ENCODE data around the gene SDR39U1.
A peak's percentile ranks its signal among the peaks of the same experiment; 100 is the strongest.

Gene SDR39U1

GRCh38 chr14:24441485-24441884 lies 1.1 kb downstream of the SDR39U1 start:
- no peak for DNase-seq

GRCh38 chr14:24440606-24441399 lies 1.8 kb downstream of the SDR39U1 start:
- no peak for DNase-seq

- no peak for DNase-seq
These were observed 2.6 kb downstream of the SDR39U1 start for GRCh38 chr14:24439830-24440605.

GRCh38 chr14:24439257-24439656 lies 3.3 kb downstream of the SDR39U1 start:
- DNase-seq = no peak

DNA sequence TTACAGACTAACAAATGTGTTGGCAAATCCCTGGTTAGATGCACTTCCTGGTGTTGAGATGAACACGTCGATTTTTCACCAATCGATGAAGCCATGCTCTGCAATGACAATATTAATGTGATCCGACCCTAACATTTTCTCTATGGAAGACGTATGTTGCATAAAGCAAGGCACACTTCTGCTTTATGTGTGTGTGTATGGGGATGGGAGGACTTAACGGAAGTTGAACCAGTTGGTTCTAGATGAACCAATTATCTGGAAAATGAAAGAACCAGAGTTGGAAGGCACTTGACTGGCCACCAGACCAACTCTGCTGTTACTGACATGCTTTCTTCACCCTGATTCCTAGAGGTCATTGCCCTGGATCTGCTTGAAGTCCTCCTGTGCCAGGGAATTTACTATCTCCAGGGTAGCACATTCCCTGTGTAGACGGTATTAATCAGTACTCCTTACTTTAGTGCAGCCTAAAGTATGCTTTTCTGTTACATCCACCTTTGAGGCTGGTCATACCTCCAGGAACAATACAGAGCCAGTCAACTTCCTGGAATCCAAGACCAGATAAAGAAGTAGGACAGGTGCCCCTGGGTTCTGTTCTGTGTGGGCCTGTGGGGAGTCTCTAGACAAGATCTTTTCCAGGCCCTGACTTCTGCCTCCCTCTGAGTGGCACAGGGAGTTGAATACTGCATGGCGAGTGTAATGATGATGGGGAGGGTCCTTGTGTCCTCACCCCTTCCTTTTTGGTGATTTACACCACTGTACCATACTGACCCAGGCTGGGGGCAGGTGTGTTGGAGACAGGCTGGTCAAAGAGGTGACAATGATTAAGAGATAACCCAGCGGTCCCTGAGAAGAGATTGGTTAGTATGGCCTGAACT lies 4.1 kb downstream of the SDR39U1 start:
- DNase-seq = no peak

DNA sequence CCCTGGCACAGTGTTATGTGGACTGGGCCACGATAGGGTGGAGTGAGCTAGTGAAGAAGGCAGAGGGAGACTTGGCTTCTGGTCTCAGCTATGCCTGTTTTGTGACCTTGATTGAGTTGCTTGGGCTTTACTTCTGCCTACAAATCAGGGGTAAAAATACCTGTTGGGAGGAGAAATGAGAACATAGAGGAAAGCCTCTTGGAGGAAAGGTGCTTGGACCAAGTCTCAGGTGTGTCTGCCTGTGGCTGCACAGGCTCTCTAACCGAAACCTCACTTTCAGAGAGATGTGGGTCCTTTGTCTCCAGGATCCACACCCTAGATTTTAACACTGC lies 4.9 kb downstream of the SDR39U1 start:
- no peak for DNase-seq

- no peak for DNase-seq
These were observed 5.4 kb downstream of the SDR39U1 start for GRCh38 chr14:24437020-24437735.

- DNase-seq = peak; percentile 71
These were observed 6.1 kb downstream of the SDR39U1 start for GRCh38 chr14:24436355-24437019.

DNA sequence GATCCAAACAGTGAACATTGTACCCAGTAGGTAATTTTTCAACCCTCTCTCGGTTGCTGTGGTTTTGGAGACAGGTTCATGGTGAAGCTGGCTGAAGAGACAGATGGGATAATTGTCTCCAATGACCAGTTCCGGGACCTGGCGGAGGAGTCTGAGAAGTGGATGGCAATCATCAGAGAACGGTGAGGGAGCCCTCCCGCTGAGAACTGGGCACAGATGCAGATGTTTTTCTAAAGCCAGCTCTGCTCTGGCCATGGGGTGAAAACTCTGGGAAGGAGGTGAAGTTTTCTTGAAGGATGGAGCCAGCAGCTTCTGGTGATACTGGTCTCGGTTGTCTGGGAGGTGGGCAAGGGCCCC lies 6.6 kb downstream of the SDR39U1 start:
- no peak for DNase-seq

GRCh38 chr14:24435192-24435810 lies 7.3 kb downstream of the SDR39U1 start:
- DNase-seq = no peak

GRCh38 chr14:24434676-24435075 lies 7.9 kb downstream of the SDR39U1 start:
- no peak for DNase-seq

GRCh38 chr14:24434036-24434435 lies 8.5 kb downstream of the SDR39U1 start:
- no peak for DNase-seq

GRCh38 chr14:24432259-24433131 lies 10.1 kb downstream of the SDR39U1 start:
- no peak for DNase-seq

DNA sequence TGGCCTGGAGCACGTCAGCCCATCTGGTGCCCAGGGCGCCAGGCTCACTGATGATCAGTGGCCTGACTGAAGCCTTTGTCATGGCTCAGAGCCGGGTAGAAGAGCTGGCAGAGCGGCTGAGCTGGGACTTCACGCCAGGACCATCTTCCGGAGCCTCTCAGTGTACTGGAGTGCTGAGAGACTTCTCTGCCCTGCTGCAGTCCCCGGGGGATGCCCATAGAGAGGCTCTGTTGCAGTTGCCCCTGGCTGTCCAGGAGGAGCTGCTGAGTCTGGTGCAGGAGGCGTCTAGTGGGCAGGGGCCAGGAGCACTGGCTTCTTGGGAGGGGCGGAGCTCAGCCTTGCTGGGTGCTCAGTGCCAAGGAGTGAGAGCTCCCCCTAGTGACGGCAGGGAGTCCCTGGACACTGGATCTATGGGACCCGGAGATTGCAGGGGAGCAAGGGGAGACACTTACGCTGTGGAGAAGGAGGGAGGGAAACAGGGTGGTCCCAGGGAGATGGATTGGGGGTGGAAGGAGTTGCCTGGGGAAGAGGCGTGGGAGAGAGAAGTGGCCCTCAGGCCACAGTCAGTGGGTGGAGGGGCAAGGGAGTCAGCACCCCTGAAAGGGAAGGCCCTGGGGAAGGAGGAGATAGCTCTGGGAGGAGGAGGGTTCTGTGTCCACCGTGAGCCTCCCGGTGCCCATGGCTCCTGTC lies 10.9 kb downstream of the SDR39U1 start:
- peak; percentile 73 for DNase-seq

DNA sequence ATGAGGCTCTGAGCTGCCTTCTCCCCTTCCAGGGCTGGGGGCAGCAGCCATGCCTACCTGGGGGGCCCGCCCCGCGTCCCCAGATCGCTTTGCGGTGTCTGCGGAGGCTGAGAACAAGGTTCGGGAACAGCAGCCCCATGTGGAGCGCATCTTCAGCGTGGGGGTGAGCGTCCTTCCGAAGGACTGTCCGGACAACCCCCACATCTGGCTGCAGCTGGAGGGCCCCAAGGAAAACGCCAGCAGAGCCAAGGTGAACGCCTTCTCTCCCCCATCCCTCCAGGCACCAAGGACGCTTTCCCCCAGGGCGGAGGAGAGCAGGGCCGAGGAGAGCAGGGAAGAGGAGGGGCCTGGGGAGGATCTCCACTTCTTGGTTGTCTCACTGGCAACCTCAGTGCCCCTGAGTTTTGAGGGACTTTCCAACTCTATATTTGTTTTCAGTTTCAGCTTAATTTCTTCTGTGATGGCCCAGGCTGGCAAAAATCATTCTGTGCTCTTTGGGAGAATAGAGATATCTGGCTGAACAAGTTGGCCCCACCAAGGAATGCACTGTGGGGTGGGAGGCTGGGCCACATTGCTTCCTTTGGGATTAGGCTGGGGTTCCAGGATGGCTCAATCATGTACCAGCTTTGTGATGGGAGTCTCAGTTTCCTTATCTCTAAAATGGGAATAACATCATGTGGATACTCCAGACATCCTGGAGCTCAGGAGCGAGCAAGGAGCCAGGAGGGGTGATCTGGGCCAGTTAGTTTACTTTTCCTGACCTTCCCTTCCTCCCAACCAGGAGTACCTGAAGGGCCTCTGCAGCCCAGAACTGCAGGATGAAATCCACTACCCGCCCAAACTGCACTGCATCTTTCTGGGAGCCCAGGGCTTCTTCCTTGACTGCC lies 11.7 kb downstream of the SDR39U1 start:
- no peak for DNase-seq

DNA sequence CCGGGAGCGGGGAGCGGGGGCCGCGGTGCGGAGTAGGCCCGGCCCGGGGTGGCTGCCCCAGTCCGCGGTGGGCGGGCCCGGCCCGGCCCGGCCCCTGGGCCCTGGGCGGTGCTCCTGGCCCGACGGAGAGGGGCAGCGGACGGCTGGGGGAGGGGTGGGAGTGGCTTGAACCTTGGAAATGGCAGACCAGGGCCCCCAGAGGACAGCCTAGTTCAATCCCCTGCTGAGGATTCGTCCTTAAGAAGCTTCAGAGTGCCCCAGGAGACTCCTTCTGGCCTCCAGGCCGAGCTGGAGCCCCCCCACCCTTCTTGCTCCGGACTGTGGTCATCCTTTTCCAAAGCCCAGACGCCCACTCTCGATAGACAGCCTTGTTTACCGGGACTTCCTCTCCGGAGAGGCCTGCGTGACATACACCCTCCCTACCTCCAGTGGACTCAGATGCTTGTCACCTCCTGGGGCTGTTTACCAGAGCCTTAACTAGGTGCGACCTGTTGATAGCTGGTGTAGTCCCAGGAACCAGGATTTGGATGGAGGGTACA lies 12.4 kb downstream of the SDR39U1 start:
- DNase-seq = peak; percentile 65

DNA sequence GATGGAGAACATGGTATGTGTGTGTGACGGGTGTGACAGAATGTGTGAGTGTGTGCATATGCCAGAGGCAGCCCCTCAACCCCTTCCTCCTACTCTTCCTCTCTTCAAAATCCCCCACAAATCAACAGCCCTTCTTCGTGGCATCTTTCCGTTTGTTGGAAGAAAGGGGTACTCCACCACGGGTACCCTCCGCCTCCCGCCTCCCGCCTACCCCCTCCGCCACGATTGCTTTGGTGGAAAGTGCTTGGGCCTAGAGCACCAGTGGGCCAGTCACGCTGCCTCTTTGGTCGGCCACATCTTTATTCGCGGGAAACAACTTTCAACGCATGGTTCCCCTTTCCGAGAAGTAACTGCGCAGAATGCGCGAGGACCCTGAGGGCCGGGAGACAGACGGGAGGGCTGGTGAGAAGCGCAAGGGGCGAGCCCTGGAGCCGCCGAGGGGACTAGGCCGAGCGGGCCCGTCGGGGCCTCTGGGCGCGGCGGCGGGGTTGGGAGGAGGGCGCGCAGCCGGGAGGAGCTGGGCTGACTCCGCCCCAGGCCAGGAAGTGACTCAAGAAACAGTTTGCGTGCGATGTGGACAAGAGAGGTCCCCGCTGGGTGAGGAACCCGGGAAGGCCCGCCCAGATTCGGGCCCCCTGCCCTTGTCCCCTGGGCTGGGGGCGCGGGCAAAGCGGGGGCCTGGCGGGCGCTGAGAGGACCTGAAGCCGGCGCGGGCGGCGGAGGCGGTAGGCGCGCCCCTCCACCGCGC lies 13.0 kb downstream of the SDR39U1 start, which contains the start of the genes CBLN3 and KHNYN:
Gene CBLN3, minus strand, starts transcription at position 274 of the 748 bp plus-strand sequence. CDS start 614 bp downstream, outside the sequence.
Gene KHNYN, plus strand, starts transcription at position 560 of the 748 bp plus-strand sequence. CDS start 777 bp downstream, outside the sequence.
- peak; percentile 74 for DNase-seq

Measured in midbrain (tissue), 1 donor.